Measurements from ENCODE around the gene CAGE1.
"Not testable (repeated sequence)": the region's sequence is repeated elsewhere in the genome, so short reads cannot be mapped to it uniquely, and the experiment has no call there.

The CAGE1 gene

GRCh38 chr6:7335519-7335918, 54.0 kb downstream of the CAGE1 start:
- DNase-seq: no peak

- no peak for DNase-seq
These were observed 54.9 kb downstream of the CAGE1 start for GRCh38 chr6:7334685-7335084.

- DNase-seq: no peak
These were observed 57.3 kb downstream of the CAGE1 start for GRCh38 chr6:7332090-7332745.

GRCh38 chr6:7331452-7331851, 58.1 kb downstream of the CAGE1 start:
- no peak for DNase-seq

- DNase-seq: no peak
These were observed 61.3 kb downstream of the CAGE1 start for GRCh38 chr6:7328243-7328642.

- no peak for DNase-seq
These were observed 63.8 kb downstream of the CAGE1 start for GRCh38 chr6:7325750-7326149.

GRCh38 chr6:7324520-7324919, 65.0 kb downstream of the CAGE1 start:
- no peak for DNase-seq

- DNase-seq: no peak
These were observed 66.5 kb downstream of the CAGE1 start for GRCh38 chr6:7323074-7323473.

- DNase-seq: not testable (repeated sequence)
These were observed 67.7 kb downstream of the CAGE1 start for GRCh38 chr6:7321866-7322265.

GRCh38 chr6:7319406-7319805, 70.1 kb downstream of the CAGE1 start:
- not testable (repeated sequence) for DNase-seq

- no peak for DNase-seq
These were observed 72.0 kb downstream of the CAGE1 start for GRCh38 chr6:7317538-7317937.

- DNase-seq: no peak
These were observed 72.6 kb downstream of the CAGE1 start for GRCh38 chr6:7316658-7317533.

- no peak for DNase-seq
These were observed 73.6 kb downstream of the CAGE1 start for GRCh38 chr6:7315948-7316365.

- DNase-seq: not testable (repeated sequence)
These were observed 74.2 kb downstream of the CAGE1 start for GRCh38 chr6:7315087-7315947.

- DNase-seq: no peak
These were observed 75.1 kb downstream of the CAGE1 start for GRCh38 chr6:7314414-7314813.

- DNase-seq: no peak
These were observed 75.9 kb downstream of the CAGE1 start for GRCh38 chr6:7313505-7314165.

- DNase-seq: peak; percentile 97
These were observed 76.7 kb downstream of the CAGE1 start, which contains the start of gene SSR1 for GRCh38 chr6:7312616-7313504. TSS of gene SSR1 (minus strand) at chr6:7313199. CDS start at chr6:7313120, 79 bp downstream.

- peak; percentile 25 for DNase-seq
These were observed 77.5 kb downstream of the CAGE1 start for GRCh38 chr6:7311917-7312615.

- no peak for DNase-seq
These were observed 78.4 kb downstream of the CAGE1 start for GRCh38 chr6:7311176-7311575.

GRCh38 chr6:7309050-7309449, 80.5 kb downstream of the CAGE1 start:
- DNase-seq: no peak

- no peak for DNase-seq
These were observed 82.0 kb downstream of the CAGE1 start for GRCh38 chr6:7307533-7307932.
